Measurements from ENCODE around the gene TBC1D7. TPM values are rescaled to one million over a fixed set of nuclear protein-coding genes. Genes with fewer than 3 reads are reported as not detected.

TBC1D7 gene
- total RNA-seq, 4 donors from 2014 or later: 5.7 to 14.9 (median 6.6) TPM

DNA sequence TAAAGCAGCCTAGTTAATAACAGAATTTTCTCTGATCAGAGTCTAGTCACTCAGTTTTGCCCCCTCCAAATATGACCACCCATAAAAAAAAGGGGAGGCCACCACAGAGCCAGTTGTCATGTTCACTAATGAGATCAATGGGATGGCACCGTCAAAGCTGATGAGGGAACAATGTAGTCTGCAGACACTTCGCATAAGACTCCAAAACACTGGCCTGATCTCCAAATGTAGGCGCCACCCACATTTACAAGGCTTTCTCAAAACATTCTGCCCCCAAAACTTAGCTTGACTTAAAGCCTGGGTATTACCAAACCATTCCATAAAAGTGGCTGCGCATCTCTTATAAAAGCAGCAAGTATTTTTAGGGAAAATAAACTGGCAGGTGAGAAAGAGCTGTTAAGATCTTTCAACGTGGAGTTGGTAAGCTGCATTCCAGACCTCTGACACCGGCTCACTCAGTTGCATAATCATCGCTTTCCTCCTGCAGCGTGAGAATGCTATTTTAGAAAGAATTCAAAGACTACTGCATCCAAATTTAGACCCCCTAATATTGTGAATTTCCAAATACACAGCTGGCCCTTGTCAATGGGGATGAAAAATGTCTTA lies 59.3 kb downstream of the TBC1D7 start:
- no peak for TF ChIP-seq POLR2A (IDR thresholded peaks at IDR 0.05)
- TF ChIP-seq, protein P1, sequence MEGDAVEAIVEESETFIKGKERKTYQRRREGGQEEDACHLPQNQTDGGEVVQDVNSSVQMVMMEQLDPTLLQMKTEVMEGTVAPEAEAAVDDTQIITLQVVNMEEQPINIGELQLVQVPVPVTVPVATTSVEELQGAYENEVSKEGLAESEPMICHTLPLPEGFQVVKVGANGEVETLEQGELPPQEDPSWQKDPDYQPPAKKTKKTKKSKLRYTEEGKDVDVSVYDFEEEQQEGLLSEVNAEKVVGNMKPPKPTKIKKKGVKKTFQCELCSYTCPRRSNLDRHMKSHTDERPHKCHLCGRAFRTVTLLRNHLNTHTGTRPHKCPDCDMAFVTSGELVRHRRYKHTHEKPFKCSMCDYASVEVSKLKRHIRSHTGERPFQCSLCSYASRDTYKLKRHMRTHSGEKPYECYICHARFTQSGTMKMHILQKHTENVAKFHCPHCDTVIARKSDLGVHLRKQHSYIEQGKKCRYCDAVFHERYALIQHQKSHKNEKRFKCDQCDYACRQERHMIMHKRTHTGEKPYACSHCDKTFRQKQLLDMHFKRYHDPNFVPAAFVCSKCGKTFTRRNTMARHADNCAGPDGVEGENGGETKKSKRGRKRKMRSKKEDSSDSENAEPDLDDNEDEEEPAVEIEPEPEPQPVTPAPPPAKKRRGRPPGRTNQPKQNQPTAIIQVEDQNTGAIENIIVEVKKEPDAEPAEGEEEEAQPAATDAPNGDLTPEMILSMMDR (IDR thresholded peaks at IDR 0.05 in 4 of 5, conservative IDR thresholded peaks at IDR 0.05 in 1 of 5): no peak
- Histone ChIP-seq H3K9me3 (no peaks in the 10 kb centered on the region), H3K27ac (no peak overlapping the region), H3K27me3 (no peaks in the 10 kb centered on the region), H3K4me3 (no peak overlapping the region), H3K36me3 (no peaks in the 10 kb centered on the region), H3K4me1 (no peaks in the 10 kb centered on the region)
- no peak for ATAC-seq
- in situ Hi-C loops (cut with MboI; ENCODE audit: low sequenced_read_pairs in 4 of 4) (no loop called here), intact Hi-C loops (cut with DNase I; ENCODE audit: low total_unique reads) (no loop called here)
- DNase-seq: no peak

DNA sequence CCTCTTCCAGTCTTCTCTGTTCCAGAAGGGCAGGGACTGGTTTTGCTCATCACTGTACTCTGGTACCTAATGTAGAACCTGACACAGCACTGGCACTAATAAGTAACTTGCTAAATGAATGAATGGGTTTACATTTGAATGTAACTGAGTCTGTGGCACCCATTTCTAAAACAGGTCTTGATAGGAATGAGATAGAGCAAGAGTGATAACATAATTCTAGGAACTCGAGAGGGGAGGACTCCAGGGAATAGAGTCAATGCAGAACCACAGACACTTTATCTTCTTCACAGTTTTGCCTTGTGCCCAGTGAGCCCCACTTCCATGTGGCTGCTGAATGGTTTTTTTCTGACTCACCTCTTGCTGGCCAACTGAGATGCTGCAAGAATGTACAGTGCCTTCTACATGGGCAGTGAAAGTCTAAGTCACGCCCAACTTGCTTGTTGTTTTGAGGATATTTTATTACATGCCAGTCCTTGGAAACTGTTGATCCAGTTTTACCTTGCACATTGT lies 61.1 kb downstream of the TBC1D7 start:
- in situ Hi-C loops (cut with MboI; ENCODE audit: low sequenced_read_pairs in 4 of 4): no loop called here
- Histone ChIP-seq H3K9me3 (no peaks in the 10 kb centered on the region), H3K36me3 (no peaks in the 10 kb centered on the region), H3K4me1 (no peaks in the 10 kb centered on the region), H3K27ac (no peak overlapping the region), H3K4me3 (no peak overlapping the region), H3K27me3 (no peaks in the 10 kb centered on the region)
- intact Hi-C loops (cut with DNase I; ENCODE audit: low total_unique reads): no loop called here
- ATAC-seq: no peak
- no peak for TF ChIP-seq POLR2A (IDR thresholded peaks at IDR 0.05)
- TF ChIP-seq, protein P1 (IDR thresholded peaks at IDR 0.05 in 4 of 5, conservative IDR thresholded peaks at IDR 0.05 in 1 of 5): no peak
- DNase-seq: no peak

- no peaks in the 10 kb centered on the region for H3K4me1 ChIP-seq
- no peak for ATAC-seq
- intact Hi-C loops (cut with DNase I; ENCODE audit: low total_unique reads): no loop called here
- in situ Hi-C loops (cut with MboI; ENCODE audit: low sequenced_read_pairs in 4 of 4): no loop called here
- no peak for DNase-seq
- H3K4me3 ChIP-seq: no peak overlapping the region
- H3K36me3 ChIP-seq: no peaks in the 10 kb centered on the region
- TF ChIP-seq, protein P1 (IDR thresholded peaks at IDR 0.05 in 4 of 5, conservative IDR thresholded peaks at IDR 0.05 in 1 of 5): no peak
- TF ChIP-seq POLR2A (IDR thresholded peaks at IDR 0.05): no peak
- no peaks in the 10 kb centered on the region for H3K27me3 ChIP-seq
- H3K9me3 ChIP-seq: no peaks in the 10 kb centered on the region
- no peak overlapping the region for H3K27ac ChIP-seq
These were observed 64.7 kb downstream of the TBC1D7 start for GRCh38 chr6:13263669-13264068.

- in situ Hi-C loops (cut with MboI; ENCODE audit: low sequenced_read_pairs in 4 of 4): no loop called here
- H3K36me3 ChIP-seq: no peaks in the 10 kb centered on the region
- no peak for ATAC-seq
- TF ChIP-seq POLR2A (IDR thresholded peaks at IDR 0.05): no peak
- TF ChIP-seq, protein P1 (IDR thresholded peaks at IDR 0.05 in 4 of 5, conservative IDR thresholded peaks at IDR 0.05 in 1 of 5): no peak
- DNase-seq: no peak
- H3K4me1 ChIP-seq: no peaks in the 10 kb centered on the region
- no peaks in the 10 kb centered on the region for H3K9me3 ChIP-seq
- intact Hi-C loops (cut with DNase I; ENCODE audit: low total_unique reads): no loop called here
- no peaks in the 10 kb centered on the region for H3K27me3 ChIP-seq
- H3K27ac ChIP-seq: no peak overlapping the region
- no peak overlapping the region for H3K4me3 ChIP-seq
These were observed 65.8 kb downstream of the TBC1D7 start for GRCh38 chr6:13262302-13263230.
